Ammon's horn (tissue), 1 donor: ENCODE measurements around the gene SDF2.

Source experiments
- DNase-seq: peaks from one replicate; pipeline ENCODE4 v3.0.0-alpha.2; 2016; ENCODE audit warnings: low spot score

Gene SDF2, protein sequence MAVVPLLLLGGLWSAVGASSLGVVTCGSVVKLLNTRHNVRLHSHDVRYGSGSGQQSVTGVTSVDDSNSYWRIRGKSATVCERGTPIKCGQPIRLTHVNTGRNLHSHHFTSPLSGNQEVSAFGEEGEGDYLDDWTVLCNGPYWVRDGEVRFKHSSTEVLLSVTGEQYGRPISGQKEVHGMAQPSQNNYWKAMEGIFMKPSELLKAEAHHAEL

DNA sequence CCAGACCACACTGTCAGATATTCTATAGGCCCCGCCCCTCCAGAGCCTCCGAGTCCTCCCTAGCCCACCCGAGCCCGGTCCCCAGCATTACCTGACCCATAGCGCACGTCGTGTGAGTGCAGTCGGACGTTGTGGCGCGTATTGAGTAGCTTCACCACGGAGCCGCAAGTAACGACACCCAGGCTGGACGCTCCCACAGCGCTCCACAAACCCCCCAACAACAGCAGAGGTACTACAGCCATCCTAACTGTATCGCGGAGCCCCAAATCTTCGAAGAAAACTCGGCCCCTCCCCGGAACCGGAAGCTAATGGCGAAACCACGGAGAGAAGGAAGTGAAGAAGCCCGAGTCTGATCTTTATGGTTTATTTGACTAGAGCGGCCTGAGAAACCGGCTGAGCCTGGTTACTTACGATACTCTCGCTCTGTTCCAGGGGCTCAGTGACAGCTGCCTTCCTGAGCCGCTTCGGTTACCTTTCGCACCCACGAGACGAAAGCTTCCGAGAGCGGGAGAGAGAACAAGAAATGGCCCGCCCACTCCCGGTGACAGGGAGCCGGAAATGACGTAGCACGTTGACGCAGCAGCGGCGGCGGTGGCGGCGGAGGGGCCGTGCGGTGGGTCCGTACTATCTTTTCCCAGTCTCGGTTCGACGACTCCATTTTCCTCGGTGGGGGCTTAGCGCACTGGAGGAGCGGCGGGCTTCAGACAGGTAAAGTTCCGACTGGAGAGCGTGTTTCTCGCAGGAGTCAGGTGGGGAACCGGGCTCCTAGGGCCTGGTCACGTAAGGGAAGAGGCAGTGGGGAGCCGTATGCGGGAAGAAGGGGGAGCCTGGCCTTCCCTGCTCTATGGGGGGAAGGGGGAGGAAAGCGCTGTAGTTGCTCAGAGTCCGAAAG is at the start of gene SDF2, which contains the start of gene SUPT6H:
Gene SDF2, minus strand, starts transcription at position 272 of the 892 bp plus-strand sequence. Its CDS starts 30 bp downstream, at position 242.
Gene SUPT6H, plus strand, starts transcription at position 571 of the 892 bp plus-strand sequence. CDS start 11,197 bp downstream, outside the sequence.
- peak; percentile 95 for DNase-seq

DNA sequence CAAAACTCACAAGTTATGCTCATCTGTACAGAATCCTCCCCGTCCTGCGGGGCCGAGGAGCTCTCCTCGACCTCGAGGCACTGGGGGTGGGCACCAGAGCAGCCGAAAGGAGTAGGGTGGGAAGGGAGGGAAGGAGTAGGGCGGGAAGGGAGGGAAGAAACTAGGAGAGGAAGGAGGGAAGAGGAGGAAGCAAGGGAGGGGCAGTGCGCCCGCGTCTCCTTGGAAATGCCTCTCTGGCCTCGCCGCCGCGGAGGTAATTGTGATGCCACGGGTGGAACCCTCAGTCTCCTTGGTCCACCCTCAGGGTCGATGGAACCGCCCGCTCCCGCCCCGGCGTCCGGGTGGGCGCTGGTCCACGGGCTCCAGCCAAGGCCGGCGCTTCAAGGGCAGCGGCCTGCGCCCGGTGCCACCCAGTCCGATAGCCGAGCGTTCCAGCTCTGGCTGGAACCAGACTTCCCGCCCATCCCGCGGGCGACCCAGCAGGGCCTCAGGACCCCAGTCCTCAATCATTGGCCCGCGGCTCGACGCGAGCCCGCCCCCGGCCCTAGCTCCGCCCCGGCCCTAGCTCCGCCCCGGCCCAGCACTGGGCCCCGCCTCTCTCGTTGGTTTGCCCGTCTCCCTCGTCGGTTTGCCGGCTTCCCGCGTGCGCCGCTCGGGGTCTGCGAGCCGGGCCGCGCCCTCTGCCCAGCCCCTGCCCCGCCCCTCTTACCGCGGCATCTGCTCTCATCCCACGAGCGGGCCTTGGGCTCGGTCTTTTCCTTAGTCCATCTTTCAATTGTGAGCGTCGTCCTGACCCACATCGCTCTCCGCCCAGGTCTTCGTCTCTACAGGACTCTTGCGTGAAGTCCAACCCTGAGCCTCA is 49.4 kb upstream of the SDF2 start:
- peak; percentile 86 for DNase-seq

DNA sequence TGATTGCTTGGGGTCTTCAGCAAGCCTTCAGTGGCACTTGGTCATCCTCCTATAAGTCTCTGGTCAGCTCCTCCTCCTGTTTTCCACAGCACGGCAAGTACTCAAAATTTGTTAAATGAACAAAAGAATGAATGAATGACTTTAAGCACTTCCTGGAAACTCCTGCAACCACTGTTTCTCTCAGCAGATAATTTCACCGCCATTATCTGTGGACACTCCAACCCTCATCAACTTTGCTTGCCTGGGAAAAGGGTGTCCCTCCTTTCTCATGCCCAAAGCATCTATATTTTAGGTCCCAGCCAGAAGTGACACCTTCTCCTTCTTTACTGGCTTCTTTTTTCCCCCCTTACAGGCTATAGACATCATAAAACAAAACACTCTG is 45.6 kb upstream of the SDF2 start:
- DNase-seq: no peak

DNA sequence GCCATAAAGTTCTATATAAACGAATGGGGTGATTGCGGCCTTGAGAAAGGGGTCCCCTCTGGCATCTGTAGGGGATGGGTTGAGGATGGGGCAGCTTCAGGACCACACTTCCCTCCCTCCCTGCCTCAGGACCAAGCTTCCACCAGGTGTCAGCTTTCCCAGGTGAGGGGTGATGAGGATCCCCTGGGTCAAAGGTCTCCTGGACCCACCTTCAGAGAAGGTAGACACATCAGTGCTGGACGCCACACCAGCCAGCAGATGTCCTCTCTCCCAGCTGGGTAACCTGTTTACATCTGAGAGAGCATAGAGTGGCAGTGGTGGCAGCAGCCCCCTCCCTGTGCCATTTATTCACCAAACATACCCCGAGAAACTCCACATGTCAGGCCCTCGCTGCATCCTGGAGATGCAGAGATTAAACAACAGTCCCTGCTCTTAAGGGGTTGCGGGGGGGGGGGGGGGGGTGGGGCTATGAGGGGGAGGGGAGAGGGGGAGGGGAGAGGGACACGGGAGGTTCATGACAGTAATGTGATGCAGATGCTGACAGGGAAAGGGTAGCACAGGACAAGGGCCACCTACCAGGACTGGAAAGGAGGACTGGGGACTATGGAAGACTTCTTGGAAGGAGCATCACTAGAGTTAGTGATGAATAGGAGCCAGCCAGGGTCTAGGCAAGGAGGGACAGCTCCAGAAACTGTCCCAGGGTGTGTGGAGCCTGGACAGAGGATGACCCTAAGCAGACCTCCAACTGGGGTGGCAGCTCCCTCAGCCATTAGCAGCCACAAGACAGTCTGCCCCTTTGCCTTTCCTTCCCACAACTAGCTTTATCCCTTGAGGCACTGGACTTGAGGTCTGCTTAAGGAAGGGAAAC is 45.0 kb upstream of the SDF2 start:
- no peak for DNase-seq

DNA sequence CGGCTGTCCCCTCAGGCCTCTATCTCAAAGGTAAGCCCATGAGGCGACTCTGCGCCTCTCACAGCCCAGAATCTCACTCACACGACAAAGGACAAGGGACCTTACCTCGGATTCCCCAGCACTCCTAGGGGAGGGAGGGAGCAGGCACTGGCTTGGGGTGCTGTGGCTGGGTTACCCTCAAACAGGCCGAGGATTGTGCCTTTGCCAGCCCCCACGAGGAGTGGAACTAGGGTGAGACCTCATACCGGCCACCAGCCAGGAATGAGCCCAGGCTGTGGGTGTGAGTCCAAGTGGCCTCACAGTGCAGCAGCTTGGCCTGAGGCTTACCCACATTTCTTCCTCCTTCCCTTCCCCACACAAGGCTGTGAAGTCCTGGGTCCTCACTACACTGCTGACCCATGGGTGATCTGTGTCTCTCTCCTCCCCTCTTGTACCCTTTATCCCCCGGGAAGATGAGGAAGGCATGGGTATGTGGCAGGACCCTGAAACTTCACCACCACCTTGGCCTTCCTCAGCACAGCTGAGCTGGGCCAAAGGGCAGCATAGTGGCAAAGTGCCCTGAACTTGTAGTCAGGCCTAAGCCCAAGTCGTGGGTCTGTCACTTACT is 44.1 kb upstream of the SDF2 start:
- no peak for DNase-seq

DNA sequence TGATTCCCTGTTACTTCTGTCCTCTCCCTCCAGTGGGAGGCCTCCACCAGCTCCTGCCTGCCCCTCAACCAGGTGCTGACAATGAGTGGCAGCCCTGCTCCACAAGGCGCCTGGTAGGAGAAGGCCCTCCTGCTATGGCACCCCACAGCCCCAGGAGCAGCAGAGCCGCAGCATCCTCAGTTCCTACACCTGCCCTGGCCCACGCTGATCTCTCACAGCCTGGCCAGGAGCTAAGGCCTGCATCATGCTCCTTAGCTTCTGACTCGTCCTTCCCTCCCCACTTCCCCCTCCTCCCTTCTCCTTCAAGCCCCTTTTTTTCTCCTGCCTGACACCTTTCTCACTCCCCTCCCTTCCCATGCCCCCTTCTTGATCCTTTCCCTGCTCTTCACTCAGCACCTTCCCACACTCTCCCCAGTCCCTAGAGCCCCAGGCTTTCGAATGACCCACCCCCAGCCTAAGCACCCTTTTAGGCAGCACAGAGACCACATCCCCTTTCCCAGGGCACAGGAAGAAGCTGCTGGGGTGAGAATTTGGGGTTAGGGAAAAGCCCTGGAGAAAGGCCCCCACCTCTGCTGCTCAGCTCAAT is 43.5 kb upstream of the SDF2 start:
- DNase-seq: no peak

DNA sequence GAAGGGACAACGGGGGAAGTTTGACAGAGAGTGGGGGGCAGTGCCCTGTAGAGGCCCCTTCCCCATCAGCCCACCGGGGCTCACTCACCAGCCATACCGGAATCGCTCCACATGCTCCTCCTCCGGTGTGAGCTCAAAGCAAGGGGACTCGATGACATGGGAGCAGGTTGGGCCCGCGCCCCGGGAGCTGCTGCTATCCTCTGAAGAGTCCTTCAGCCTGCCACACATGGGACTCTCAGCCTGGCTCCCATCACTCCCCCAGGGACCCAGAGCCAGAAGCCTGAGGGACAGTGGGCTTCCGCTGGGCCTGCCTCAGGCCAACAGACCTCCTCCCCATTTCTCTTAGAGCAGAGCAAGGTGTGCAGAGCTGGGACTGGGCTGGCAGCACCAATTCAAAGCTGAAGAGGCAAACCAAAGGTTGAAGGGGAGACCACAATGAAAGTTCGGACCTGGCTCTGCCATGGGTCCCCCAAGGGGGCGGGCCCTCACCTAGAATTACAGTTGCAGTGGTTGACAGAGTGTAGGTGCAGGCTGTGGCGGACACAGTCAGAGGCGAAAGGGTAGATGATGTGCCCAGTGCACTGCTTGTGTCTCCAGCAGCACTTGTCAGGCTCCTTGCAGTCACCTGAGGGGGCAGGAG is 42.6 kb upstream of the SDF2 start:
- no peak for DNase-seq

DNA sequence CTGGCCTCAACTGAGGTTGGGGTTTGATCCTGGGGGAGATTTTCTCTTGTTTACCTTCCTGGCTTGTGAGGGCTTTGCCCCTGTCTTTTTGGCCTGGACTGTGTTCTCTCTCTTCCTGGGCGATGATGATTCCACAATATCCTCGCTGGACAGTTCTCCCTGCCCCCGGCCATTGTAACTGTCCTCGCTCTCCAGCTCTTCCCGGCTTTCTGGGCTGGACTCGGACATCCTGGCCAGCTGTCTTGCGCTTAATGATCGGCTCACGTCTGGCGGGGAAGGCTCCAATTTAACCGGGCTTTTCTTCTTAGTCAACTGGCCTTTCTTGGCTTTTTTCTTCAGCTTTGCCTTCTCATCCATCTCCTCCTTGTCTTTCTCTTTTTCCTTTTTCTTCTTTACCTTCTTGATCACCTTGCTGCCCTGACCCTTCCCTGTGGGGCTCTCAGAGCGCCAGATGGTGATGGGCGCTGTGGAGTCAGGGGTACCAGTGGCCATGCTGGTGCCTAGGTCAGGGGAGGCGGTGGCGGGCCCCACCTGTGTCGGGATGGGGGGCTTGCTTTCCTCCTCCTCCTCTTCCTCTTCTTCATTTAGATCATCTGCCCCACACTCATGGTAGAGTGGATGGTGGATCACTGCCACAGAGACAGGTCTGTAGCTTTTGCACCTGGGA is 42.0 kb upstream of the SDF2 start:
- DNase-seq: no peak

DNA sequence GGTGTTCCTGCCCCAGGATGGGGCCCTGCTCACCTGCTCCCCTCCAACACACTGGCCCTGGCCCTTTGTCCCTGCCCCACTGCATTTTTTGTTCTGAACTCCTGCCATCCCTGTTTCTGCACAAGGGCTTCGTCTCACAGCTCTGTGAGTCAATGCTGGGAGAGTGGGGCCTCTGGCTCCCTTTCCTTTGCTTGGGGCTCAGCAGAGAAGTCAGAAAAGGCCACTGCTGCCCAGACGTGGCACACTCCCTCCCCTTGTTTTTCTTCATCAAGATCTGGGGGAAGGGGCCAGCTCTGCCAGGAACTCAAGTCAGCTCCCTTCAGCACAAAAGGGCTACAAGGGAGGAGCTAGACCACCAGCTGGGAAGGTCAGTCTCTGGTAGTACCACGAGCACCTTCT is 41.0 kb upstream of the SDF2 start:
- DNase-seq: no peak

DNA sequence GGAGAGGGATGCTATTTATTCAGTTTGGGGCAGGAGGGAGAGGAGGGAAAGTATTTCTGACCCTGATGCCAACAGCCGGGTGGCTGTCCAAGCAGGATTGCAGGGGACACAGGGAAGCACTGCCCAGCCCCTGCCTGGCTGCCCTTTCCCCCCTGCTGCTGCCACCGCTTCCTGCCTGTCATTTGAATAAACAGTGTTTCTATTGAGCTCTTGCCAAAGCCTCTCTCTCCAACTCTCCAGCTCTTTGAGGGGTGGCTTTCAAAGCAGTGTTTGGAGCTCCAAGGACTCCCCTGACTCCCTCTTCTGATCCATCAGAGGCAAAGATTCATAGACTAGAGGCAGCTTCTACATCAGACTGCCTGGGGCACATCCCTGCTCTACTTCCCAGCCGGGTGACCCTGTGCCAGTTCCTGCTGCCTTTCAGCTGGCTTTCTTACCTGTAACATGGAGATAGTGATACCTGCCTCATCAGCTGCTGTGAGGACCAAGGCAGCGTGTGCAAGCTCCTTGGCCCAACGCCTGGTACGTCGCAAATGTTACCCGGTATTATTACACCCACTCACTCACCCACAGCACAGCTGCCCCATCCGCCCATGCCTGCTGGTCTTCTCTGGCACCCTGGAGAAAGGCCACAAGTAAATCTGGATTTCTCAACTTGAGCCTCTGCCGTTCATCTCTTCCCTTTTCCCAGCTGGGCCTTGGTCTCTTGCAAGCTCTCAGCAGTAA is 40.5 kb upstream of the SDF2 start:
- peak; percentile 86 for DNase-seq

DNA sequence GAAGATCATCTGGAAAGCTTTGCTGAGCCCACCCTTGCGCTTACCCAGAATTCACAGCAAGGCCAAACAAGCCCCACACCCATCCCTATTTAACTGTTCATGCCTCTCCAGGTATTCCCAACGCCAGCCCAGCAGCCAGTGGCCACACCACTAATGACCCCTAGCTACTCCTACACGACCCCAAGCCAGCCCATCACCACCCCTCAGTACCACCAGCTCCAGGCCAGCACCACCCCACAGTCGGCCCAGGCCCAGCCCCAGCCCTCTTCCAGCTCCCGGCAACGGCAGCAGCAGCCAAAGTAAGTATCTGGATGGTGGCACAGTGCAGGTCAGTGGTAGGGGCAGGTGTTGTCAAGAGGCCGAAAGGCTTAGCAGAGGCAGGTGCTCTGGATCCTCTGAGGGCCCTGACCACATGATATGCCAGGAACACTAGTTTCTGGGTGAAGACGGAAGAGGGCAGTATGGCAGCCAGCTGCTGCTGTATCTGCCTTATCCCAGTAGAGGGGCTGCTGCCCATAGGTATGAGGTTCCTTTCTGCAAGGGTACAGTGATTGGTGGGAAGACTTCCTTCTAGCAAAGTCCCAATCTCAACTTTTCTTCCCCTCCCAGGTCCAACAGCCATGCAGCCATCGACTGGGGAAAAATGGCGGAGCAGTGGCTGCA is 39.3 kb upstream of the SDF2 start:
- DNase-seq: no peak

DNA sequence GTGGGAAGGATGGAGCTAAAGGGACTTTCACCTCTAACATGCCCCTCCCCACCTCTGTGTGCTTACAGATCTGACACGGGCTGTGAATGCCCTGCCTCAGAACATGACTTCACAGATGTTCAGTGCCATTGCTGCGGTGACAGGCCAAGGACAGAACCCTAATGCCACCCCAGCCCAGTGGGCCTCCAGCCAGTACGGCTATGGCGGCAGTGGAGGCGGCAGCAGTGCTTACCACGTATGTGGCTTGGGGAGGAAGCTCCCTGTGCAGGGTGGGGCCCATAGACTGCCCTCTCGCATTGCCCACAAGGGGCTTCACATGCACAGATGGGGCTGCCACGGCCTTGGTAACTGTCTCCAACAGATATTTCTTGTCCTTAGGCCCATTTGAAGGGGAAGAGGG is 38.6 kb upstream of the SDF2 start:
- DNase-seq: no peak

DNA sequence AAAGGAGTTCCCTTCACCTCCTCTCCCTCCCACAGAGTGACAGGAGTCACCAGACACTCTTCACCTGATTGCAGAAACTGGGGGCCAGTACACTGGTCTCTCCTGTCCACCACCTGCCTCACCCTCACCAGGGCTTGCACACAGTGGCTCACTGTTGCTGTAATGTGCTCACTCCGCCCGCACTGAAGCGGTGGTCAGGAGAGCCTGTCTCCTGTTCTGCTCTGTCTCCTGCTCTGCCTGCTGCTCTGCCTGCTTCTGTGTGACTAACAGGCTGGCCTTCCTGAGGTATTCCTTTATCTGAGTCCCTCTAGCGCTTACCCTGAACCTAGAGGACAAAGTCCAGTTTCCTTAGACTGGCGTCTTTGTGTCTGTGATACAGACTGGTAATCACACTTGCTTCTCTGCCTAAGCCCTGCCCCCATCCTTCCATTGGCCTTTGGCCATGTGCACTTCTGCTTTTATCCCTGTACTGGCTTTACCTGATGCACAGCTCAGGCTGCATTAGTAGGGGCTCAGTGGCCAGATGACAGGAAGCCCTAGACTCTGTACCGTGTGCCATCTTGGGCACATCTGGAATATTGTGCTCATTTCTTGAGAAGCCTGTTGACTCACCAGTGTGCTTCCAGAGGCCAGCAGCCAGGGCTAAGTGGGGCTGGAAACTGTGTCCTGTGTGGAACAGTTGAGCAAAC is 36.7 kb upstream of the SDF2 start:
- no peak for DNase-seq

DNA sequence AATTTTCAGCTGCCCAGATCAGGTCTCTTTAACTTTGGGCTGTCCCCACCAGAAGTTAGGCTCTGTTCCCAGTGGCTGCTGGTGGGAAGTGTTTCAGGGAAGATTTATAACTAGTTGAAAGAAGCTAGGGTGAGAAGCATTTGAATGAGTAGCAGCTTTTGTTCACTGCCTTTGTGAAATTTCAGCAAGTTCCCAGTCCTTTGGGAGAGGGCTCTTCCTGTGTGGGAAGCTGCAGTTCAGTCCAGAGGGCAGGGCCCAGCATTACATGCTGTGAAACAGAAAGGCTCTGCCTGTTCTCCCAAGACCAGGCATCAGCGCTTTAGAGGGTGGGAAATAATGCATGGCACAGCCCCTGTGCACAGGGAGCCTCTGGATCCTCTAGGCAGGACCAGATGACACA is 32.2 kb upstream of the SDF2 start:
- no peak for DNase-seq

DNA sequence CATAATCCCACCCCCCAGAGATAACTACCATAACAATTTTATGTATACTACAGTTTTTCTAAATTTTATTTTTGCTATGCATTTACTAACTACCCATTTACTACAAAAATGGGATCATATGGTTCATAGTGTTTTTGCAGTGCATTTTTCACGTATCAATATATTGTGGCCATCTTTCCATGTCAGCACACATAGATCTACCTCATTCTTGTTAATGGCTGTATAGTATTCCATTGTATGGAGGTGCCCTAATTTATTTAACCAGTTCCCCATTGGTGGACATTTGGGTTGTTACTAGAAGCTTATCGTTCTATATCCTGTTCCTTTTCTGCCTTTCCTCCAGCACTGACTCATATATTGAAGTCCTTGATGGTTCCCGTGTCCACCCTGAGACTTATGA is 27.3 kb upstream of the SDF2 start:
- DNase-seq: no peak

DNA sequence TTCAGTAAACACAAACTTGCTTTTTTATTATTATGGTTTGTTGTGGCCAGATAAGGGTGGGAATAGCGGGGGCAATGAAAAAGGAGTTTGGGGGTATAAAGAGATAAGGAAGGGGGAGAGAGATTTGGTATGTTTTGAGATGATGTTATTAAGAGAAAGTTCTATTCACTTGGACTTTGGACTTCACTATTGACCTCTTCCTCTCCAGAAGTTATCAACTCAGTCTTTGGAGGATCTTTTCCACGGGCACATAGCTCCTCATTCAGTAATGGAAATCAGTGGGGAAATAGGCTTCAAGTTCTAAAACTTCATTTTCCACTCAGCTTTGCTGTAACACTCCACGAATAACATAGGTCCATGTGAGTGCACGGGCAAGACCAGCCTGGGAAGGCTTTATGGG is 26.8 kb upstream of the SDF2 start:
- DNase-seq: no peak

DNA sequence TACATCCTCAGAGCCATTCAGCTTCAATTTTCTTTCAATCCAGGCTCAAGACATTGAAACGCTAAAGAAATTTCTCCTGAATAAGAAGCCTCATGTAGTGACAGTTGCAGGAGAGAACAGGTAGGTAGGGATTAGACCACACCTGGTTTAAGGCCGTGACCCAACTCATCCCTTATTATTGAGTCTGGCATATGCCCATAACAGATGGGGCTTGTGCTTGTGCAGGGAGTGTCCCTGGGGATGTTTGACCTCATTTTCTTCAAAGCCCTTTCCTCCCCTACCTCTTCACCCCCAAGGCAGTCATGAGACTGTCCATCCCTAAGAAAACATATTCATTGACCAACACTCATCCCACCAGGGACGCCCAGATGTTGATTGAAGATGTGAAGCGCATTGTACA is 24.6 kb upstream of the SDF2 start:
- DNase-seq: no peak

DNA sequence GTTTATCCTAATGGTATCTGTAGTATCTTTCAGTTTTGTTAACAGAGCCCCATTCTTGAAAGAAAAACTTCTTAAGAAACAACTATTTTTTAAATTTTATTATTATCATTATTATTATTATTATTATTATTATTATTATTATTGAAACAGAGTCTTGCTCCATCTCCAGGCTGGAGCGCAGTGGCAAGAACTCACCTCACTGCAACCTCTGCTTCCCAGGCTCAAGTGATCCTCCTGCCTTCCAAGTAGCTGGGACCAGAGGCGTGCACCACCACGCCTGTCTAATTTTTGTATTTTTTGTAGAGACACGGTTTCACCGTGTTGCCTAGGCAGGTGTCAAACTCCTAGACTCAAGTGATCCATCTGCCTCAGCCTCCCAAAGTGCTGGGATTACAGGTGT is 23.7 kb upstream of the SDF2 start:
- no peak for DNase-seq
